Osteoblast (primary cell): ENCODE data around the gene C16orf89. TPM values are rescaled to one million over a fixed set of nuclear protein-coding genes. Genes with fewer than 3 reads are reported as not detected.
A peak's percentile ranks its signal among the peaks of the same experiment; 100 is the strongest.

Experiments used
- DNase-seq: peaks from one replicate; pipeline ENCODE4 v3.0.0; 2011; ENCODE audit warnings: low spot score, mixed read lengths; ENCODE audit not compliant: insufficient read length; ENCODE audit errors: missing footprints
- H2AFZ ChIP-seq: 2 replicates; pipeline ENCODE4 v1.6.0; 2011; ENCODE audit warnings: mild to moderate bottlenecking, low read length
- H3K27ac ChIP-seq: 2 replicates; pipeline ENCODE4 v1.5.1; 2011; ENCODE audit warnings: mild to moderate bottlenecking, low read depth, low read length, moderate library complexity
- H3K27me3 ChIP-seq: 2 replicates; pipeline ENCODE4 v1.6.0; 2012; ENCODE audit warnings: mild to moderate bottlenecking, control low read depth, inconsistent platforms, low read length, moderate library complexity; ENCODE audit not compliant: insufficient read depth
- H3K36me3 ChIP-seq: 2 replicates; pipeline ENCODE4 v1.5.1; 2011; ENCODE audit warnings: mild to moderate bottlenecking, low read length, control low read depth, moderate library complexity; ENCODE audit not compliant: insufficient read depth
- H3K4me1 ChIP-seq: 2 replicates; pipeline ENCODE4 v1.5.1; 2011; ENCODE audit warnings: mild to moderate bottlenecking, low read length, control low read depth, moderate library complexity; ENCODE audit not compliant: insufficient read depth
- H3K4me2 ChIP-seq: 2 replicates; pipeline ENCODE4 v1.6.0; 2011; ENCODE audit warnings: mild to moderate bottlenecking, low read length; ENCODE audit not compliant: insufficient read depth
- H3K4me3 ChIP-seq: fragments of 200-600 bp; sonication (generic); 3 replicates; pipeline ENCODE4 v1.5.1; 2012; ENCODE audit warnings: mild to moderate bottlenecking, low read length, inconsistent platforms; ENCODE audit not compliant: insufficient read depth
- H3K79me2 ChIP-seq: 2 replicates; pipeline ENCODE4 v1.6.0; 2012; ENCODE audit warnings: mild to moderate bottlenecking, low read length, control low read depth, inconsistent platforms; ENCODE audit not compliant: insufficient read depth
- H3K9me3 ChIP-seq: 2 replicates; pipeline ENCODE4 v1.5.1; 2011; ENCODE audit warnings: low read depth, low read length, control low read depth
- H4K20me1 ChIP-seq: 2 replicates; pipeline ENCODE4 v1.6.0; 2012; ENCODE audit warnings: mild to moderate bottlenecking, low read length, control low read depth; ENCODE audit not compliant: insufficient read depth
- CTCF ChIP-seq: IDR thresholded peaks from 2 replicates; pipeline ENCODE4 v1.5.1; 2011; ENCODE audit warnings: mild to moderate bottlenecking, low read depth, low read length, moderate library complexity; ENCODE audit errors: extremely low read depth
- total RNA-seq: library from RNA; depleted of rRNA; stranded (reverse); fragments of >200 nt; gene quantifications from 2 replicates; pipeline ENCODE4 v1.2.3, GENCODE V29; 2012

Gene C16orf89
- total RNA-seq, 1 donor, result not detected

DNA sequence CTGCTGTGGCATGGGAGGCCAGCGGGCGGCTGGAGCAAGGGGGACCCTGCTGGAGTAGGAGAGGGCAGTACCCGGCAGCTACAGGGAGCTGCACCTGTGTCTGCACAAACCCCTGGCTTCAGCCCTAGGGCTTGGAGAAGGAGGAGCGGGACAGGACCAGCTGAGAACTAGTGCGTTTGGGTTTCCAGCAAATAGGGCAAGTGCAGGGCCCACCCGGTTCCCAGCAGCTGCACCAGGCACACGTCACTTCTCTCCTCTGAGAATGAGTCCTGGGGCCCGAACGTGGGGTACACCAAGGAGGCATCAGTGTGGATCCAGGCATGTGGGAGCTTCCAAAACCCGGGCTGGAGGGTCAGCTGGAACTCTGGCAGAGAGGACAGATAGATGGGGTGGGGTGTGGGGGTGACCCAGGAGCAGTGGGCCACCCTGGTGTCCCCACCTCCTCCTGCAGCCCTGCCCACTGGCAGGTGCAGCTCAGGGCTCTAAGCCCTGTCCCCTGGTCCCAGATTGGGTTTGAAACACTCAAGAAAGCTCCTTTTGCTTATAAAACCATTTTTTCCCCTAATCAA is 5.6 kb downstream of the C16orf89 start:
- no peaks in the 10 kb centered on the region for H3K4me1 ChIP-seq
- TF ChIP-seq CTCF, result no peak
- H3K9me3 ChIP-seq, result no peaks in the 10 kb centered on the region
- DNase-seq, result no peak
- no peaks in the 10 kb centered on the region for H3K36me3 ChIP-seq
- H3K4me2 ChIP-seq, result no peak overlapping the region
- no peak overlapping the region for H3K4me3 ChIP-seq
- H3K27ac ChIP-seq, result no peak overlapping the region
- H3K79me2 ChIP-seq, result no peaks in the 10 kb centered on the region
- no peak overlapping the region for H2AFZ ChIP-seq
- no peaks in the 10 kb centered on the region for H4K20me1 ChIP-seq
- peaks cover 25% of the 10 kb centered on the region for H3K27me3 ChIP-seq

GRCh38 chr16:5059386-5060072 is 6.2 kb downstream of the C16orf89 start:
- Histone ChIP-seq H2AFZ (no peak overlapping the region), H3K36me3 (no peaks in the 10 kb centered on the region), H3K9me3 (no peaks in the 10 kb centered on the region), H4K20me1 (no peaks in the 10 kb centered on the region), H3K79me2 (no peaks in the 10 kb centered on the region), H3K27me3 (peaks cover 20% of the 10 kb centered on the region), H3K4me2 (no peak overlapping the region), H3K27ac (no peak overlapping the region), H3K4me1 (no peaks in the 10 kb centered on the region), H3K4me3 (no peak overlapping the region)
- DNase-seq, result no peak
- TF ChIP-seq CTCF, result no peak

DNA sequence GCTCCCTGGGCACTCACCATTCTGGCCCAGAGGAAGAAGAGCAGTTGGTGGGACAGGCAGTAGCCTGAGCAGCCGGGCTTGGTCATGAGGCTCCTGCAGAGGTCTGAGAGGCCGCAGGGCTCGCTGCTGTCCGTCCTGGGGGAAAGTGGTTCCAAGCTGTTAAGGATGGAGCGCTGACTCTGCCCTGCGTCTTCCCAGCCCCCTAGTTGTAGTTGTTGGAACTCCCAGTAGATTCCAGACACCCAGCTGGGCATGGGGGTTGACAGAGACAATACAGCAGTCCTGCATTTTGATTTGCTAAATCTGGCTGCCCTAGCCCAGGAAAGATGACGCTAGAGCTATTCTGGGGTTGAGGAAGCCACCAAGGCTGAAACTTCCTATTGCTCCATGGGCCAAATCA is 7.3 kb downstream of the C16orf89 start:
- no peaks in the 10 kb centered on the region for H3K79me2 ChIP-seq
- no peak overlapping the region for H3K4me2 ChIP-seq
- H4K20me1 ChIP-seq, result no peaks in the 10 kb centered on the region
- H3K9me3 ChIP-seq, result no peaks in the 10 kb centered on the region
- no peak for DNase-seq
- H3K27me3 ChIP-seq, result peaks cover 16% of the 10 kb centered on the region
- no peak overlapping the region for H2AFZ ChIP-seq
- no peak overlapping the region for H3K4me3 ChIP-seq
- no peaks in the 10 kb centered on the region for H3K4me1 ChIP-seq
- no peaks in the 10 kb centered on the region for H3K36me3 ChIP-seq
- peak; percentile 14 for TF ChIP-seq CTCF
- H3K27ac ChIP-seq, result no peak overlapping the region

GRCh38 chr16:5056352-5056751 is 9.4 kb downstream of the C16orf89 start:
- DNase-seq, result peak; percentile 88
- H3K4me1 ChIP-seq, result no peaks in the 10 kb centered on the region
- H3K9me3 ChIP-seq, result no peaks in the 10 kb centered on the region
- peaks cover 3% of the 10 kb centered on the region for H3K27me3 ChIP-seq
- no peak overlapping the region for H3K4me3 ChIP-seq
- TF ChIP-seq CTCF, result peak; percentile 51
- peak overlapping the region; percentile 6 for H2AFZ ChIP-seq
- no peak overlapping the region for H3K27ac ChIP-seq
- H3K36me3 ChIP-seq, result no peaks in the 10 kb centered on the region
- H3K79me2 ChIP-seq, result no peaks in the 10 kb centered on the region
- H3K4me2 ChIP-seq, result no peak overlapping the region
- H4K20me1 ChIP-seq, result no peaks in the 10 kb centered on the region
